Activated effector memory CD4-positive, alpha-beta T cell treated with anti-CD3 and anti-CD28 coated beads, Interleukin-2, amount 50 U/mL, for 16 hours (primary cell): ENCODE data around the gene ZNF526.

ENCODE experiments used
- DNase-seq: peaks from one replicate; pipeline ENCODE4 v3.0.0-alpha.2; 2020

ZNF526 gene

DNA sequence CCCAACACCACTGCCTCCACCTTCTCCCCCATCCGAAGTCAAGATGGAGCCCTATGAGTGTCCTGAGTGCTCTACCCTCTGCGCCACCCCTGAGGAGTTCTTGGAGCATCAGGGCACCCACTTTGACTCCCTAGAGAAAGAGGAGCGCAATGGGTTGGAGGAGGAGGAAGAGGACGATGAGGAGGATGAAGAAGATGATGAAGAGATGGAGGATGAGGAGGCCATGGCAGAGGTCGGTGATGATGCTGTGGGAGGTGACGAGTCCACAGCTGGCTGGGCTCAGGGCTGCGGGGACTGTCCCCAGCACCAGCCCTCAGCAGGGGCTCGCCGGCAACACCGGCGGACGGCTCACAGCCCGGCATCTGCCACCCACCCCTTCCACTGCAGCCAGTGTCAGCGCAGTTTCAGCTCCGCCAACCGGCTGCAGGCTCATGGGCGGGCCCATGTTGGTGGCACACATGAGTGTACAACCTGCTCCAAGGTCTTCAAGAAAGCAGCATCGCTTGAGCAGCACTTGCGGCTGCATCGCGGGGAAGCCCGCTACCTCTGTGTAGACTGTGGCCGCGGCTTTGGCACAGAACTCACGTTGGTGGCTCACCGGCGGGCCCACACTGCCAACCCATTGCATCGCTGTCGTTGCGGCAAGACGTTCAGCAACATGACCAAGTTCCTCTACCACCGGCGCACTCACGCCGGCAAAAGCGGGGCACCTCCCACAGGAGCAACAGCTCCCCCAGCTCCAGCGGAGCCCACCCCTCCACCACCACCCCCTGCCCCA lies 5.0 kb downstream of the ZNF526 start:
- DNase-seq, result no peak

DNA sequence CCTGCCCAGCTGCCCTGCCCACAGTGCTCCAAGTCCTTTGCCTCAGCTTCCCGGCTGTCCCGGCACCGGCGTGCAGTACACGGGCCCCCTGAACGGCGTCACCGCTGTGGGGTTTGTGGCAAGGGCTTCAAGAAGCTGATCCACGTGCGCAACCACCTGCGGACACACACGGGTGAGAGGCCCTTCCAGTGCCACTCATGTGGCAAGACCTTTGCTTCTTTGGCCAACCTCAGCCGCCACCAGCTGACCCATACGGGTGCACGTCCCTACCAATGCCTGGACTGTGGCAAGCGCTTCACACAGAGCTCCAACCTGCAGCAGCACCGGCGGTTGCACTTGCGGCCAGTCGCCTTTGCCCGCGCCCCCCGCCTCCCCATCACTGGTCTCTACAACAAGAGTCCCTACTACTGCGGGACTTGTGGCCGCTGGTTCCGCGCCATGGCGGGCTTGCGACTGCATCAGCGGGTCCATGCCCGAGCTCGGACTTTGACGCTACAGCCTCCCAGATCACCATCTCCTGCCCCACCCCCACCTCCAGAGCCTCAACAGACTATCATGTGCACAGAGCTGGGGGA lies 5.7 kb downstream of the ZNF526 start:
- no peak for DNase-seq

DNA sequence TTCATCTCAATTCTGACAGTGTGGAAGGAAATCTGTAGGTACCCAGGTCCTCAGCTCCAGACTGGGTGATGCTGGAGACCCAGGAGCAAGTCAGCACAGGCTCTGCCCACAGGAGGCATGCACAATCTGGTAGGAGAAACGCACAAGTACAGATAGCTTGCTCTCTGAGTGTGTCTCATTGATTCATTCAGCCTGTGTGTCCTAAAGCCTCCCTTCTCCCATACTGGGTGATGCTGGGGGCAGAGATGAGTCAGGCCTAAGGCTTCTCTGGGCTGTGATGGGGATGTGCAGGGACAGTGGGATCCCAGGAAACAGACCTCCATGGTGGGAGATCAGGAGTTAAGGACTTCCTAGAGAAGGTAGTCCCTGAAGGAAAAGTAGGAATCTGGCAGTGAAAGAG lies 6.8 kb downstream of the ZNF526 start:
- no peak for DNase-seq

DNA sequence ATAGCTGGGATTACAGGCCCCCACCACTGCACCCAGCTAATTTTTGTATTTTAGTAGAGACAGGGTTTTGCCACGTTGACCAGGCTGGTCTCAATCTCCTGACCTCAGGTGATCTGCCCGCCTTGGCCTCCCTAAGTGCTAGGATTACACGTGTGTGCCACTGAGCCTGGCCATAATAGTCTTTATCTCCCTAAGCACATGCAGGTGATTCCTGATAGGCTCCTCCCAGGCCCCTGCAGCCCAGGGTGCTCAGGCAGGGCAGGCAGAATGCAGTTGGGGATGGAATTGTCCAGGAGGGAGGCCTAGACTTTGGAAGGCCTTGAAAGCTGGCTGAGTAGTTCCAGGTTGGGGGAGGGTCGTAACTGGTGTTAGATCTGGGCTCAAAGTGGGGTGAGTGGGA lies 8.5 kb downstream of the ZNF526 start:
- DNase-seq, result no peak

DNA sequence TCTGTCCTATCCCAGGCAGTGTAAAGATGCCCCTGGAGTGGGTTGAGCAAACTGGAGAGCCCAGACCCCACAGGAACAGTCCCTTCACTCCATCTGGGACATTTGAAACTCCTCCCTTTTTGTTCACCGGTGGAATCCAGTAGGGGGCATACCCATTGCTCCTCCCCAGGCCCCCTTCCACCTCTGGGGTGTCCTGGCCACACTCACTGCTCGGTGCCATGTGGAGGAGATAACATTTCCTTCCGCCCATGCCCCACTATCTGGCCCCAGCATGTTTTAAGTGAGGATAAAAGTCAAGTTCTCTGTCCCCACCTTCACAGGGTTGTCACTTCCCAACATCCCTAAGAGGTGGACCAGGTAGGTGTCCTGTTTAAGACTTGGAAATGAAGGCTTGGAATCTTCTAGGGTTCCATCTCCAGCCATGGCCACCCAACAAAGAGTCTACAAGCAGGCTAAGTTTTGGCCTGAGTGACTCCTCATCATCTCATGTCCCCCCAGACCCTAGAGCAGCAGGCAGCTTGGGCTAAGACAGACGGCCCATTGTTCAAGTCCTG lies 9.3 kb downstream of the ZNF526 start:
- no peak for DNase-seq

DNA sequence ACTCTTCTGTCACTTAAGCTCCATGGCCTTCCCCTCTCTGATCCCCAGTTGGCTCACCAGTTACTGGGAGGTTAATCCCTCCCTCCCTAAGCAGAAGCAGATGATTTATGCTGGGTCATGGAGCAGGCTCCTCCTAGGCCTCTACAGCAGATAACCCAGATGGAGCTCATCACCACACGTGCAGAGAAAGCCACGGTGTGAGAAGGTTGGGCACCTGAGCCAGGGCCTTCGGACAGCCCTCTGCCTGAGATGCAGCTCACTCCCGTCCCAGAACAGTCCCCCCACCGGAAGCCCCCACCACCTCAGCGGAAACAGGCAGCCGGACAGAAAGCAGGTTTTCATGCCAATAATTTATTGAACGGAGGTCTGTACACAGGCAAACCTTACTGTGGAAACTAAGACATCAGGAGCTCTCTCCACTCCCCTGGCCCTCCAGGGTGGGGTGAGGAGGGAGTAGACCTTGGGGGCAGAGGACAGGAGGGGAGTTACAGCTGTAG lies 9.8 kb downstream of the ZNF526 start:
- DNase-seq, result no peak

DNA sequence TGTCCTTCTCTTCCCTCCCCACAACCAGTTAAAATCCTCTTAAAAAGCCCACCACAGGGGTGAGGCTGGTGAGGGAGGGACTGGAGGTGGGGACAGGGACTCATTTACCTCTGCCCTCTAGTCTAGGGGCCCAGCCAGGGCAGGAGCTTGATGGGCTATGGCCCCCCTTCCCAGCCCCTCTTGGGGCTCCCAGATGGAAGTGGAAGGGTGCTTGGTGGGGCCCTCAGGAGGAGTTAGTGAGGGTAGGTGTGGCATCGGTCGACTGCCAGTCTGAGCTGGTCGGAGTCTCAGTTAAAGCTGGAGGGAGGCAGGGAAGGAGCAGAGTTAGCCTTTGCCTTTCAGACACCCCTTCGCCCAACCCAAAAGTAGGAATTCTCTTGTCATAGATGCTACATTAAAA lies 10.5 kb downstream of the ZNF526 start:
- DNase-seq, result no peak

DNA sequence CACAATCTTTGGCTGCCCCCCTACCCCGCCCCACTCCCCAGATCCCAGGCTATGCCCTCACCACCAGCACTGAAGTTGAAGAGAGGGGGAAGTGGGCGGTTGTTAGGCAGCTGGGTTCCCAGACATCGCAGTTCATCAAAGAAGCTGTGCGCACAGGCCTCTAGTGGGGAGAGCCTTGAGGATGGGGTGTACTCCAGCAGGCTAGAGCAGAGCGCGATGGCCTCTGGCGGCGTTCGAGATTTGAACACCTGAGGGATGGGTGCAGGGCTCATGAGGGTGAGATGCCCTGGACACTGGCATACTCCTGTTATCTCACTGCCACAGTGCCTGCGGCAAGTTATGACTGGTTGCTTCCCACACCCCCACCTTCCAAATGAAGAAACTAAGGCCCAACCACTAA lies 12.3 kb downstream of the ZNF526 start:
- DNase-seq, result no peak

DNA sequence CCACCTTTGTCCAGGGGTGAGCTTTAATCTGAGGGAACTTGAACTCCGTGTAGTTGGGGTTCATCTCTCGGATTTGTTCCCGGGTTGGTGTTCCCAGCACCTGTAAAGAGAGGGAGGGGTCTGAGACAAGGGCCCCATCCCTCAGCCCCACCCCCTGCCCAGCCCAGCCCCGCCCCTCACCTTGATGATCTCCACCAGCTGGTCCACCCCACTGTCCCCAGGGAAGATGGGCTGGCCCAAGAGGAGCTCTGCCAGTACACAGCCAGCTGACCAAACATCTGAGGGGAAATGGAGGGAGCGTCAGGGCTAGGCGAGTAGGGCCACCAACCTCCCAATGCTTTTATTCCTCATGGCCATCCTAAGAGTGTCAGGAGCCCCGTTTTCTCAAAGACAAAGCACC lies 13.0 kb downstream of the ZNF526 start:
- DNase-seq, result no peak

DNA sequence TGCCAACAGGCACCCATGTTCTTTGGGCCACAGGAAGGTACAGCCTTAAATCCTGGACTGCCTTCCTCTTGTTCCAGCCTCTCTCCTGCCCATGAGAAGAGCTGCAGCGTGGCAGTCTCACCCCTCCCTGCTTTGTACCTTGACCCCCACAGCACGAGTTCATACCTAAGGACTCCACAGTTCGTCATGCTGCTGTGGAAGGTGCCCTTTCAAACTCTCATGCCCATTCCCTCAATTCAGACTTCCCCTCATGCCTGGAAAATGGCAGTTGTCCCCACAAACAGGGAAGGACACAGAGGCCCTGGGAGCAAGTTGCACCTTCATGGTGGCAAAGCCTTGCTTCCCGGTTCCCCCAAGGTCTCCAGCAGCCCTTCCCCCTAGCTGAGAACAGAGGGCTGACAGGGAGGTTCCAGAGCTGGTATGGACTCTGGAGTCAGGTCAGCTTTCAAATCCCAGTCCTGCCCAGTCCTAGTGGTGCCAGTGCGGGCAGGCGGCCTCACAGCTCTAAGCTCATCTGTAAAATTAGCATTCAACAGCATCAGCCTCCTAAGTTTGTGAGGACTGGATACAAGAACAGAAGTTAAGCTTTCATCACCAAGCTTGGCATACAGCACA lies 13.7 kb downstream of the ZNF526 start:
- DNase-seq, result no peak

DNA sequence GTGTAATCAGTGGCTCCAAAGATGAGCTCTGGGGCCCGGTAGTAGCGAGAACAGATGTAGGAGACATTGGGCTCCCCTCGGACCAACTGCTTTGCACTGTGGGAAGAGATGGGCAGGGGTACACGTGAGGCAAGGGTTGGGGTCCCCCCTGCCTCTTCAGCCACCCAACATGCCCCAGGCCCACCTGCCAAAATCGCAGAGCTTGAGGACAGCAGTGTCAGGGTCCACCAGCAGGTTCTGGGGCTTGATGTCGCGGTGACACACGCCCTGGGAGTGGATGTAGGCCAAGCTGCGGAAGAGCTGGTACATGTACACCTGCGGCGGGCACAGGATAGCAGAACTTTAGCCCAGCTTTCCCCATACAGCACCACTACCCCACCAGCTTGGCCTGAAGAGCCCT lies 14.3 kb downstream of the ZNF526 start:
- DNase-seq, result no peak

DNA sequence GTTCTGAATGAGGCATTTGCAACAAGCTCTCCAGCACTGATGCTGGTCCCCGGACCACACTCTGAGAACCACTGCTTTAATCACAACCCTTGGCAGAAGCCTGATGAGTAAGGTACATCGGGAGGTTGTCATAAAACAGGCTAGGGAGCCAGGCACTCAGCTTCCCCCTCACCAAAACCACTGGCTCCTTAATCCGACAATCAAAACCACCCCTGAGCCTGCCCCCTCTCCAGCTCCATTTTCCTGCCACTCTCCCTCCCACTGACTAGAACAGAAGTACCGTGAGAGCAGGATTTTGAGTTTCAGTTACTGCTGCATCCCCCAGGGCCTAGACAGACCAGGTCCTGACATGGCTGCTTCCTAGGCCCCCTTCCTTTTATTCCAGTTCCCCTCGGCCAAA lies 15.1 kb downstream of the ZNF526 start:
- DNase-seq, result no peak

DNA sequence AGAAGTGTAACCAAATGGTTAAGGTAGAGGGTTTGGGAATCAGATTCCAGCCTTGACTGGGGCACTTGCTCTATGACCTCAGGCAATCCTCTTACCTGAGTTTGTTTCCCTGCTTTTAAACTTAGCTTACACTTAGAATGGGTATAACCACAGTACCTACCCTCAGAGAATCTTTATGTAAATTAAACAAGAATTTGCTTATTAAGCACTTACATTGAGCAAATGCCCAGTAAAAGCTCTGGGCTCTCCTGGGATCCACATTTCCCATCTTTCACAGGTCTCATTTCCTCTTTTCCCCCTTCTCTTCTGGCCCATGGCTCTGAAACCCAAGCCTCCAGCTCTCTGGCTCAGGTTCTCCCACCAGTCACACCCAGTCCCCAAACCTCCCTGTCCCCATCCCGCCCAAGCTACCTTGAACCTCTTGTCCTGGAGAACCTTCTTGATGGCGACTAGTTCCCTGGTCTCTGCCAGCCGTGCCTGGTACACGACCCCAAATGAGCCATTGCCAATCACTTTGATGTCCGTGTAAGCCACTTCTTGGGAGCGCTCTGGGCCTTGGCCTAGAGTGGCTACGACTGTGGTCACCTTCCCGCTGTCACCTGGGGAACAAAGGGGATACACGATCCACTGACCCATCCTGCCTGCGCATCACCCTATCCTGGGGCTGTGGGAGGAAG lies 19.6 kb downstream of the ZNF526 start:
- no peak for DNase-seq

DNA sequence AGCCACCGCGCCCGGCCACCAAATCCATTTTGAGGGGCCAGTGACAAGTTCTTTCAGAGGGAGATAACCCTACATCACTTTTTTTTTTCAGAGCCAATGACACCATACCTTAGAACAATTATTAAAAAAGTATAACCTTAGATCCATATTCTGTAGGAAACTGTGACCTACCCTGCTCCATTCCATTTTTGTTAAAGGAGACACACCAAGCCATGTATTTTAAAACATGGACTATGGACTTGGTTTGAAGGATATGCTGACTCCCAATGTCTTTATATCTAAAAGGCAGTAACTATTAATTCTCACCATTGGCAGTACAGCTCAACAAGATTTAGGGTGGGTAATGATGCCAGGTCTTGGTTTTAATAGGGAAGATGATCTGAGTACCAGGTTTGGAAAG lies 21.2 kb downstream of the ZNF526 start:
- DNase-seq, result no peak

DNA sequence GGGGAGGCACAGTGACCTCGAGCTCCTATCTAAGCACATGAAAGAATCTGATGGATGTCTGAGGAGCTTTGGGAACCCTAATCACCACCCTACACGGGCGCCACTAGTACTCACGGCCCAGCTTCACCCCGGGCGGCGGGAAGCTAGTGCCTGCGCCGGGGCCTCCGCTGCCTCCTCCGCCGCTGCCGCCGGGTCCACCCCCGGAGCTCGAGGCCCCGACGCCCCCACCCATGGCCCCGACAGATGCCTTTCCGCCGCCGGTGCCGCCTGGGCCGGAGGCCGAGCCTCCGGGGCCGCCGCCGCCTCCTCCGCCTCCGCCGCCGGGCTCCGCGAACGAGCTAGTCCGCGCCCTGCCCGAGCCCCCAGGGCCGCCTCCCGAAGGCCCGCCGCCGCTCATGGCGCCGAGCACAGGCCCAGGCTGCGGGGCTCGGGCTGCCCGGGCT lies 22.0 kb downstream of the ZNF526 start:
- peak; percentile 79 for DNase-seq

DNA sequence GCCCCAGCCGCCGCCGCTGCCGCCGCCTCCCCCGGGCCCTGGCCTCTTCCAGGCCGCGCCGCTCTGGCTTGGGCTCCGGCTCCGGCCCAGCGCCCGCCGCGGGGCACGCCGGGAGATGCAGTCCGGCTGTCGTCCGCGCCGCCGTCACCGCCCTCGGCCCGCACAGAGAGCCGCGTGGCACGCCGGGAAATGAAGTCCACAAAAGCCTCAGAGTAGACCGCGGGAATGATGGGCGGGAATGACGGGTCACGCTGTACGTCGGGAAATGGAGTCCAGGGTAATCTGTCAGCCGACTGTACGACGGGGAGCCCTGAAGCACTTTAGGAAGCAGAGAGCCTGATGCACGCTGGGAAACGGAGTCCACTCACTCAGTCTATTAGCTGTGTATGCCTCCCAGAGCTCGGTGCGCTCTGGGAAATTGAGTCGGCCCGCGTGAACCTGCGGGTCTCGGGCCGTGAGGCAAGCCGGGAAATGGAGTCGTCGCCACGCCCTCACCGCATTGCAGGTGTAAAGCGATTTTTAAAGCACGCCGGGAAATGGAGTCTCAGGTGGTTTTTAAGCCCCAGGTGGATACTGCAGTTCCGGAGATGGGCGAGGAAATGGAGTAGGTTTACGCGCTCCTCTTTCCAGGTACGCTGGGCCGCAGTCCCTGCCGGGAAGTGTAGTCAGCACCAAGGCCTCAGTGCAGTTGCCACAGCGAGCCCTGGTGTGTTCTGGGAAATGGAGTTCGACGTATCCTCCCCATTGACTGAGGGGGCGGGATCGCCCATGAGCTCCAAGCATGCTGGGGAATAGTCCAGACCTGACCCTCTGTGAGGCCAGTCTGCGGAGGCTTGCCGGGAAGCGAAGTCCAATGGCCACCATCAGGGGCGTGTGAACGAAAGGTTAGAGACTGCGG lies 22.6 kb downstream of the ZNF526 start, which contains the start of gene GSK3A:
Gene GSK3A (minus strand): TSS at position 91 of the 898 bp plus-strand sequence. CDS start 137 bp downstream, outside the sequence.
- DNase-seq, result peak; percentile 99

DNA sequence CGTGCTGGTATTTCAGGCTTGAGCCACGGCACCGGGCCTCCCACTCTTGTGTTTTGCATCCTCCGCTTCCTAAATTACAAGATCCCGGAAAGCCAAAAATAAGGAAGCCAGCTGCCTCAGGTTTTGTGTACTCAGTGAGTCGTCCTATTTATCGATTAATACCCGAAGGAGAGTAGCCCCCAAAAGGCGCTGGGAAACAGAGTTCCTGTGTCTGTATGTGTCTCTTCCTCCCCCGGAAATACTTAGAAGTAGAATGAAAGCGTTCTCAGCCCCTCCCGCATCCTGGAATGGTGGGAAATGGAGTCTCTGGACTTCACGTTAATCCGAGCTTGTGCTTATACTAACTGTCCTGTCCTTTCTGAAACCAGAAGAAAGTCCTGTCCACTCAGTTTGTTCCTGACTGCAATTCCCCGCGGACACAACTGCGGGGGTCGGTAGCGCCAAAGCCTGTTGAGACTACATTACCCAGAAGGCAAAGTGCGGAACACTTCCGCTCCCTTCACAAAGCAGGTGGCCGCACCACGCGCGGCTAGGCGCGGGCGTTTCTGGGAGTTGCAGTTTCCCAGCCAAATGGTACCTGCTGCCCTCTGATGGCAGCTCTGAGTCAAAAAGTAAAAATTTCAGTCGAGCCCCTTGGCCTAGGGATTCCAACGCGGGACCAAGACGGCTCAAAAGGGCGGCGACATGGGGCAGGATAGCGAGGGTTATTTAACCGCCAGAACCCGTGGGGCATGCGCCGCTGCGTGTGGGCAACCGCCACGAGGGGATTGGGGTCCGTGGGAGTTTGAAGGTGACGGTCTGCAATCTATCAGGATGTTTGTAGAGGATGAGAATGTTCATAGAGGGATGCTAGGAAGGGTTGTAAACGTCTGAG lies 24.5 kb downstream of the ZNF526 start:
- DNase-seq, result peak; percentile 97

DNA sequence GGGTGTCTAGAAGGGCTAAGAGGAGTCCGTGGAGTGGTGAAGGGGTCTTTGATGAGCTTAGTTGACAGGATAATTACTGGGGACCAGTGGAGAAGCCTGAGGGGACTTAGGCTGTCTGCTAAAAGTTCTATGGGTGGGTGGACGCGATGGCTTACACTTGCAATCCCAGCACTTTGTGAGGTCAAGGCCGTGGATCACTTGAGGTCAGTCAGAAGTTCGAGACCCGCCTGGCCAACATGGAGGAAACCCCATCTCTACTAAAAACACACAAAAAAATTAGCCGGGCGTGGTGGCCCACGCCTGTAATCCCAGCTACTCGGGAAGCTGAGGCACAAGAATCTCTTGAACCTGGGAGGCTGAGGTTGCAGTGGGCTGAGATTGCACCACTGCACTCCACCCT lies 25.1 kb downstream of the ZNF526 start:
- no peak for DNase-seq

DNA sequence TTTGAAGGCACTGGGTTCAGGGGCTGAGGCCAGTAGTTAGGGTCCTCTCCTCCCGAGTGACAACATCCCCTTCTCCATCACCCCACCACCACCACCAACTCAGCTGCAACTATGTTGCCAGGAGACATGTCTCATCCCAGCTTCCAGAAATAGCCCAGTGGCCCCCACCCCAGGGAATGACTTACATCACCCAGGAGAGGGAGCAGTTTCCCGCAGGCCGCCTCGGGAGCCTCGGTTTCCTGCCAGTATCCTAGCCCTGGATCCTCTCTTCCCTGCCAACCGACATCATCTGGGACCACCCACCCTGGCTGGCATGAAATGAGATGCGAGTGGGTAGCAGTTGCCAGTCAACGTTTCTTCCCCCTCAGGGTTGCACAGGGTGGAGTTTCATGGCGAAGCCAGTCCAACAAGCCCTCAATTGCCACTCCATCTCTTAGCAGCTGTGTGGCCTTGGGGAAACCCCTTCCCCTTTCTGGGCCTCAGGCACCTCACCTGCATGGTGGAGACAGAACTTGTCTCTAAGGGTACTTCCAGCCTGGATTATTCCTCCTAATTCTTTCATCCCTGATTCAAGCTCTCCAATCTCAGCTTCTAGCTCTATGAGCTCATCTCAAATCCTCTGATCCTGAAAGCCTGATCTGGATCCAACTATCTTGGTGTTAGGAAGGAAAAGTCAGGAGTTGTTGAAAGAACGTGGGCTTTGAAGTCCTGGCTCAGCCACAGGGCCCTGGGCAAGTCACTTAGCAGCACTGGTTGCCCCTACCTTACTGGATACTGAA lies 26.2 kb downstream of the ZNF526 start:
- DNase-seq, result no peak
